MM.1S (cell line): Measurements from ENCODE around the gene ATRN.

ENCODE experiments used
- EZH2 ChIP-seq: fragments of 300-600 bp; sonication (generic); optimal IDR thresholded peaks from 2 replicates; pipeline ENCODE3; 2017; ENCODE audit warnings: low read depth, mild to moderate bottlenecking, antibody characterized with exemption, low read length, mixed read lengths
- TF ChIP-seq, protein P1 (sequence below): fragments of 300-600 bp; sonication (generic); IDR thresholded peaks from 2 replicates; pipeline ENCODE4 v1.5.1; 2016; ENCODE audit warnings: antibody characterized with exemption, low read length, mixed read lengths

DNA sequence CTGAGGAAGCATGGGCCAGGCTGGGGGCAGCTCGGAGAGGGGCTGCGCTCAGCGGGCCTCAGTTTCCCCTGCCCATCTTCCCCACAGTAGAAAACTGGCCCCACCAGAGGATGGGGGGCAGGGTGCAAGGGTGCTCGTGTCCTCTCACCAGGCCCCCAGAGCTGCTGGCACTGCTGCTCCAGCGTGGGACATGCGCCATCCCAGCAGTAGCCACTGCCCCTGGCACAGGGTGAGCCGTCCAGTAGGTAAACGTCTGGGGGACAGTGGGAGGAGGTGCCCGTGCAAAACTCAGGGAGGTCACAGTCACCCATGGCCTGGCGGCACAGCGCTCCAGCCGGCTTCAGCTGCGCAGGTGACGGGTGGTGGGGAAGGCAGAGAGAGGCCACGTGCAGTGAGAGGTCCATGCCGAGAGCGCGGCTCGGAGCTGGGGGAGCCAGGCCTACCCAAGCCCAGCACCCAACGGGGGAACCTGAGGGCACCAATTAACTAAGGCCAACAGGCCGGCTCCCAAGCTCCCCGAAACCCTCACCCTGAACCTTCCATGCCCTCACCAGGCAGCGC is 201.2 kb downstream of the ATRN start:
- TF ChIP-seq, protein P1, sequence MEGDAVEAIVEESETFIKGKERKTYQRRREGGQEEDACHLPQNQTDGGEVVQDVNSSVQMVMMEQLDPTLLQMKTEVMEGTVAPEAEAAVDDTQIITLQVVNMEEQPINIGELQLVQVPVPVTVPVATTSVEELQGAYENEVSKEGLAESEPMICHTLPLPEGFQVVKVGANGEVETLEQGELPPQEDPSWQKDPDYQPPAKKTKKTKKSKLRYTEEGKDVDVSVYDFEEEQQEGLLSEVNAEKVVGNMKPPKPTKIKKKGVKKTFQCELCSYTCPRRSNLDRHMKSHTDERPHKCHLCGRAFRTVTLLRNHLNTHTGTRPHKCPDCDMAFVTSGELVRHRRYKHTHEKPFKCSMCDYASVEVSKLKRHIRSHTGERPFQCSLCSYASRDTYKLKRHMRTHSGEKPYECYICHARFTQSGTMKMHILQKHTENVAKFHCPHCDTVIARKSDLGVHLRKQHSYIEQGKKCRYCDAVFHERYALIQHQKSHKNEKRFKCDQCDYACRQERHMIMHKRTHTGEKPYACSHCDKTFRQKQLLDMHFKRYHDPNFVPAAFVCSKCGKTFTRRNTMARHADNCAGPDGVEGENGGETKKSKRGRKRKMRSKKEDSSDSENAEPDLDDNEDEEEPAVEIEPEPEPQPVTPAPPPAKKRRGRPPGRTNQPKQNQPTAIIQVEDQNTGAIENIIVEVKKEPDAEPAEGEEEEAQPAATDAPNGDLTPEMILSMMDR, result no peak
- TF ChIP-seq EZH2, result no peak
